ENCODE data around the gene OGDH.

Gene OGDH

DNA sequence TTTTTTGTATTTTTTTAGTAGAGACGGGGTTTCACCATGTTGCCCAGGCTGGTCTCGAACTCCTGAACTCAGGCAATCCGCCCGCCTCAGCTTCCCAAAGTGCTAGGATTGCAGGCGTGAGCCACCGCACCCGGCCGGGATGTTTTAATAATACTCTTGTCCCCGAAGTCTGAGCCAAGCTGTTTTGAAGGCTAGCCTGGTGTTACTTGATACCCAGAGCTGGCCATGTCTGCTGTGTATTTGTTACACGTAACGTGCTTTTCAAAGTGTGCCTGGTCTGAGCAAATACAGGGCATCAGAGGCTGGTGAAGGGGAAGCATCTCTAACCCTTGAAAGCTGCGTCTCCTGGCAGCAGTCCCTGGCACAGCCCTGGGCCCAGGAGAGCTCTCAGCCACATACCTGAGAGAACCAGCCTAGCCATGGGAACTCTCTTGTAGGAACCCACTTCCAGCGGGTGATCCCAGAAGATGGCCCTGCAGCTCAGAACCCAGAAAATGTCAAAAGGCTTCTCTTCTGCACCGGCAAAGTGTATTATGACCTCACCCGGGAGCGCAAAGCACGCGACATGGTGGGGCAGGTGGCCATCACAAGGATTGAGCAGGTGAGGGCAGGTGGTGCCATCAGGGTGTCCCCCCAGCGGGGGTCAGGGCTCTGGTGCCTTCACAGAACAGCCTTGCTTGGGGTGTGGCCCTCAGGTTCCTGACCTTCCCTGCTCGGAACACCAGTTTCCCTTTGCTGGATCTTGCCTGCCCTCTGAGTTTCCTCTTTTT lies 100.5 kb downstream of the OGDH start:
- TF ChIP-seq, protein P1, sequence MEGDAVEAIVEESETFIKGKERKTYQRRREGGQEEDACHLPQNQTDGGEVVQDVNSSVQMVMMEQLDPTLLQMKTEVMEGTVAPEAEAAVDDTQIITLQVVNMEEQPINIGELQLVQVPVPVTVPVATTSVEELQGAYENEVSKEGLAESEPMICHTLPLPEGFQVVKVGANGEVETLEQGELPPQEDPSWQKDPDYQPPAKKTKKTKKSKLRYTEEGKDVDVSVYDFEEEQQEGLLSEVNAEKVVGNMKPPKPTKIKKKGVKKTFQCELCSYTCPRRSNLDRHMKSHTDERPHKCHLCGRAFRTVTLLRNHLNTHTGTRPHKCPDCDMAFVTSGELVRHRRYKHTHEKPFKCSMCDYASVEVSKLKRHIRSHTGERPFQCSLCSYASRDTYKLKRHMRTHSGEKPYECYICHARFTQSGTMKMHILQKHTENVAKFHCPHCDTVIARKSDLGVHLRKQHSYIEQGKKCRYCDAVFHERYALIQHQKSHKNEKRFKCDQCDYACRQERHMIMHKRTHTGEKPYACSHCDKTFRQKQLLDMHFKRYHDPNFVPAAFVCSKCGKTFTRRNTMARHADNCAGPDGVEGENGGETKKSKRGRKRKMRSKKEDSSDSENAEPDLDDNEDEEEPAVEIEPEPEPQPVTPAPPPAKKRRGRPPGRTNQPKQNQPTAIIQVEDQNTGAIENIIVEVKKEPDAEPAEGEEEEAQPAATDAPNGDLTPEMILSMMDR (IDR thresholded peaks at IDR 0.05; ENCODE audit: borderline replicate concordance, insufficient read depth, low read depth, low read length), result no peak

DNA sequence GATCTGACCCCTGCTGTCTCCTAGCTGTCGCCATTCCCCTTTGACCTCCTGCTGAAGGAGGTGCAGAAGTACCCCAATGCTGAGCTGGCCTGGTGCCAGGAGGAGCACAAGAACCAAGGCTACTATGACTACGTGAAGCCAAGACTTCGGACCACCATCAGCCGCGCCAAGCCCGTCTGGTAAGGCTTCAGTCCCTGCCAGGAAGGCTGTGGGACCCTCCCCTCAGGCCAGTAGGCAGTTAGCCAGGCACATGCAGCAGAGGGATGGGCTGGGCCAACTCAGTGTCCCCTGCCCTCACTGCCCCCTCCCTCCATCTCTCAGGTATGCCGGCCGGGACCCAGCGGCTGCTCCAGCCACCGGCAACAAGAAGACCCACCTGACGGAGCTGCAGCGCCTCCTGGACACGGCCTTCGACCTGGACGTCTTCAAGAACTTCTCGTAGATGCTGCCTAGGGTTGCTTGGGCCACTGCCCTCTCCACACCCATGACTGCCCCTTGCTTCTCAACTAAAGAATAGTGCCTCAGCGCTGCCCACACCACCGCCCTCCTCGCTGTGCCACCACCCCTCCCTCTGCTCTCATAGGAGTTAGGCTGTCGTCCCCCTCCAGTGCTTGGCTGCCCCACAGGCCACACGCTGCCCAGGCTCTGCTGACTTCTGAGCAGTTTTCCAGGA lies 101.3 kb downstream of the OGDH start:
- no peak overlapping the region for H3K4me3 ChIP-seq (ENCODE audit: low read depth, low read length)
- TF ChIP-seq, protein P1 (IDR thresholded peaks at IDR 0.05; ENCODE audit: borderline replicate concordance, insufficient read depth, low read depth, low read length), result no peak

More for the DNA sequence above, 100.5 kb downstream of the OGDH start:
- no peak overlapping the region for H3K4me3 ChIP-seq (ENCODE audit: low read depth, low read length)

DNA sequence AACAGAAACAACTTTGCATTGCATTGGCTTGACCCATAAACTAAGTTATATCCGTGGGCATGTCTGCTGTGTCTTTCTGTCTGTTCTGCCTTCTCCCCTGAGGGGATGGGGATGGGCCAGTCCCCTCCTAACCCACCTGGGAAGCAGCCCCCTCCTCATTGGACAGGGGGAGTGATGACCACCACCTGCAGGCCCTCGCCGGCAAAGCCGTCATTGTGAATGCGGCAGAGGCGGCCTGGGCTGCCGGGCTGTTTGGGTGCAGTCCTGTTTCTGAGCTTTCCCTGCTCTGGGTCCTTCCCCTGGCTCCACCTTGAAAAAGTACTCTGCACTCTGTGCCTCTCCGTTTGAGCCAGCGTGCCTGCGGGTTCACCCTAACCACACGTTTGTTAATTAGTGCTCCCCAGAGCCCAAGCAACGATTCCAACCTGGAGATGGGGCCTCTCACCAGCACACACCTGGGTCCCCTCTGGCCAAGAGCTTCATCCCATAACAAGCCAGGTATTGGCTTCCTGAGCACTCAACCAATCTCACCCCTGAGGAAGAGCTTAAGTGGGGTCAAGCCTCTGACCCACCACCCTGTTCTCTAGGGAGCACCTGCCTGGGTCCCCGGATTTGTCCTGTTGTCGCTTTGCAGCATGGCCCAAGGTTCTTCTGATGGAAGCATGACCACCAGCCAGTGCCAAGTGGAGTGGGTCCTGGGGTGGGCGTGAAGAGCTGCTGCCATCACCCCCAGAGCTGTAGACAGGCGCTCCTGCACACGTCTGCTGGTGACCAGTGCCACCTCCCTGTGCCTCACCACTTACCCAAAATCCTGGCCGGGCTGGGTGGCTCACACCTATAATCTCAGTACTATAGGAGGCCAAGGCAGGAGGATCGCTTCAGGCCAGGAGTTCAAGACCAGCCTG lies 102.8 kb downstream of the OGDH start:
- H3K4me3 ChIP-seq (ENCODE audit: low read depth, low read length), result no peak overlapping the region
- TF ChIP-seq, protein P1 (IDR thresholded peaks at IDR 0.05; ENCODE audit: borderline replicate concordance, insufficient read depth, low read depth, low read length), result no peak

DNA sequence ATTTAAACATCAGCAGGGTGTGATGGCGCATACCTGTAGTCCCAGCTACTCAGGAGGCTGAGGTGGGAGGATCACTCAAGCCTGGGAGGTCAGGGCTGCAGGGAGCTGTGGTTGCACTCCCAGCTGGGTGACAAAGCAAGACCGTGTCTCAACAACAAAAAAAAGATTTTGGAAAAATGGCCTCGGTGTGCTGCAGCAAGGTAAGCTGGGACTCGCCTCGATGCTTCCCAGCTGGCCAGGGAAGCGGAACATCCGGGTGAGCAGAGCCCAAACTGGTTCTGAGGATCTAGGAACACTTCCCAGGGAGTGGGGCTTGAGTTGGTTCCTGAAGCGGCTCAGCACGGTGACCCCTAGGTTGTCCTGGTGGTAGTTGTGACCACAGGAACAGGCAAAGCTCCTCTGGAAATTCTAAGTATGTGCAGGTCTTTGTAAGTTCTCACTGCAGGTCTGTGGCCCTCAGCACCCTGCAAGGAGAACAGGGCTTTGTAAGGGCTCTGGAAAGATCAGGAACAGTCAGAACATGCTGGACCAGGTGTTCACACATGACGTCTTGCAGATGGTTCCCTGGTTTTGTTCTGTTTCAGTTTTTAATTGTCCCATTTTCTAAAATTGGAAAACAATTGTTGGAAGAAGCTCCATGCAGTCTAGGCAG lies 103.6 kb downstream of the OGDH start:
- TF ChIP-seq, protein P1 (IDR thresholded peaks at IDR 0.05; ENCODE audit: borderline replicate concordance, insufficient read depth, low read depth, low read length), result no peak
- H3K4me3 ChIP-seq (ENCODE audit: low read depth, low read length), result no peak overlapping the region

DNA sequence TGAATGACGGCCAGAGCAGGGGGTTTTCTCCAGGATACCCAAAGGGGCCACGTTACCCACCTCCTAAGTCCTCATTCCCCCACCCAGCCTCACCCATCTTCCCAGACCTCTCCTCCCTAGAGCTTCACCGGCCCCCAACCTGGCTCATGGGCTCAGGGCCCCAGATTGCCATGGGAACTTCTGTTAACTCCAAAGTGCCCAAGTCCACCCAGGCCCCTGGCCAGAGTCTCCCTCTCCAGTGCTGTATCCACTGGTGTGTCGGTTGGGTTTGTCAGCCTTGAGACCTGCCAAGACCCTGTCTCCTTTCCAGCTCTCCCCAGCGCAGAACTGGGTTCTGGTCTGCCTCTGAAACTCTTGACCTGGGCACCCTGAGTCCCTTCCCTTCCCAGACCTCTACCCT lies 105.1 kb downstream of the OGDH start:
- H3K4me3 ChIP-seq (ENCODE audit: low read depth, low read length), result no peak overlapping the region
- TF ChIP-seq, protein P1 (IDR thresholded peaks at IDR 0.05; ENCODE audit: borderline replicate concordance, insufficient read depth, low read depth, low read length), result no peak

DNA sequence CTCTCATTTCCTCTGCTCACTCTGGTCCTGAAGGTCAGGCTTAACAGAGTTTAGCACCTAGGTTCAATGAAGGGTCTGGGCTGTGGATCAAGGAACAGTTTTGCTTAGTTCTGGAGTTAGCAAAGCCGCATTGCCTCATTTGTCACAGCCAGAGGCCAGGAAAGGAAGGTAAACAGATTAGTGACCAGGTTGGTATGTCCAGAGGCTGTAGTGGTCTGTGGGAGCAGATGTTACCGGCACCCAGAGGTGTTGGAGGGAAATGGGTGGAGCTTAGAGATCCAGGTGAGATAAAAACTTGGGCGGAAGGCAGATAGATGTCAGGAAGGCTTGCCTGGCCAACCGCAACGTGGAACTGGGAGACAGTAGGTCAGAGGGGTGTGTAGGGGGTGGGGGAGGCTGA lies 105.6 kb downstream of the OGDH start:
- TF ChIP-seq, protein P1 (IDR thresholded peaks at IDR 0.05; ENCODE audit: borderline replicate concordance, insufficient read depth, low read depth, low read length), result no peak
- no peak overlapping the region for H3K4me3 ChIP-seq (ENCODE audit: low read depth, low read length)
